Kidney tubule cell (primary cell): ENCODE results near the gene ERFE.
A peak's percentile ranks its signal among the peaks of the same experiment; 100 is the strongest.

Source experiments
- DNase-seq: peaks from one replicate; pipeline ENCODE4 v3.0.0-alpha.2; 2018; ENCODE audit warnings: low spot score

ERFE gene

GRCh38 chr2:238140040-238140439, 18.7 kb upstream of the ERFE start:
- no peak for DNase-seq

DNA sequence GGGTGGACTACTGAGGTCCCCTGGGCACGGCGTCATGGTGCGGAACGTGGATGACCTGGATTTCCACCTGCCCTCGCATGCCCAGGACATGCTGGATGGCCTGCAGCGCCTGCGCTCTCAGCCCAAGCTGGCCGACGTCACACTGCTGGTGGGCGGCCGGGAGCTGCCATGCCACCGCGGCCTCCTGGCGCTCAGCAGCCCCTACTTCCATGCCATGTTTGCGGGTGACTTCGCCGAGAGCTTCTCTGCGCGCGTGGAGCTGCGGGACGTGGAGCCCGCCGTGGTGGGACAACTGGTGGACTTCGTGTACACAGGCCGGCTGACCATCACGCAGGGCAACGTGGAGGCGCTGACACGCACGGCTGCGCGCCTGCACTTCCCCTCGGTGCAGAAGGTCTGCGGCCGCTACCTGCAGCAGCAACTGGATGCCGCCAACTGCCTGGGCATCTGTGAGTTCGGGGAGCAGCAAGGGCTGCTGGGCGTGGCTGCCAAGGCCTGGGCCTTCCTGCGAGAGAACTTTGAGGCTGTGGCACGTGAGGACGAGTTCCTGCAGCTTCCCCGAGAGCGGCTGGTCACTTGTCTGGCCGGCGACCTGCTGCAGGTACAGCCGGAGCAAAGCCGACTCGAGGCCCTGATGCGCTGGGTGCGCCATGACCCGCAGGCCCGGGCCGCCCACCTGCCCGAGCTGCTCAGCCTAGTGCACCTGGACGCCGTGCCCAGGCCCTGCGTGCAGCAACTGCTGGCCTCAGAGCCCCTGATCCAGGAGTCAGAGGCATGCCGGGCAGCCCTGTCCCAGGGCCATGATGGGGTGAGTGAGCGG, 17.8 kb upstream of the ERFE start:
- DNase-seq, result no peak

- peak; percentile 89 for DNase-seq
Observed at GRCh38 chr2:238141541-238142318, 17.0 kb upstream of the ERFE start.

- peak; percentile 33 for DNase-seq
Observed at GRCh38 chr2:238142382-238143205, 16.2 kb upstream of the ERFE start.

DNA sequence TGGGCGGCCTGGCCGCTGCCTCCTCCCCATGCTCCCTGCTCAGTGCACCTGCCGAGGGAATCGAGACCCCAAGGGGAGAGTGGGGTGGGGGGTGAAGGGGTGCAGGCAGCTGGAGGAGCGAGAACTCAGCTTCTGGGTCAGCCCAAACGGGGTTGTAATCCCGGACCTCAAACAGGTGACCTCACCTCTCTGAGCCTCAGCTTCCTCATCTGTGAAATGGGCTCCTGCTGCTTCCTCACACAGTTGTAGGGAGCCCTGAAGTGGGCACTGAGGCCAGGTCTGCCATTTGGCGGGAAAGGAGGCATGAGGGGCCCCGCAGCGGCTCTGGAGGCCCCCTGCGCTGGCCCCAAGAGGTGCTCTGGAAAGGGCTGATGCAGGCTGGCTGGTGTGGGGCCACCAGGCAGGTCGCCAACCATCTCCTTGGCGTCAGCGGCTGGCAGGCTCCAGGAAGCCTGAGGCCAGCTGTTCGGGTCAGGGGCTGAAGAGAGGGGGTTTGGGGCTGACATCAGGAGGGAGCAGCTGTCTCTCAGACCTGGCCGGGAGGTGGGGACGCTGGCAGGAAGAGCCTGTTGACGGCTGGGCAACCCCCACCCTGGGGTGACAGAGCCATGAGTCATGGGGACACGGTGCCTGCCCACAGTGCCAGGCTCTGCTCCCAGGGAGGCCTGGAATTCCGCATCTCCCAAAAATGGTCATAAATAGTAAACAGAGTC, 15.4 kb upstream of the ERFE start:
- peak; percentile 95 for DNase-seq

DNA sequence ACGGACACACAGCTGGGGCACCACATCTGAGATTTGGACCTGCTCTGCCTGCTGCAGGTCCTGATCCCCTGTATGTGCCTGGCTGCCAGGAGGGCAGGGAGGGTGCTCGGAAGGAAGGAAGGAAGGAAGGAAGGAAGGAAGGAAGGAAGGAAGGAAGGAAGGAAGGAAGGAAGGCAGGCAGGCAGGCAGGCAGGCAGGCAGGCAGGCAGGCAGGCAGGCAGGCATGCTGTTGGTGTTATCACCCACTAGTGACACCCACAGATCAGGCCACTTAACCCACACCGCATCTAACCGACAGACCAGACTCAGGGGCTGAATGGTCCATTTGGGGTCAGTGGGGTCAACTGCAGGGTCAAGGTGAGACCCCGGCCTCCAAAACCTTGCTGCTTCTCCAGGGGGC, 14.5 kb upstream of the ERFE start:
- no peak for DNase-seq

DNA sequence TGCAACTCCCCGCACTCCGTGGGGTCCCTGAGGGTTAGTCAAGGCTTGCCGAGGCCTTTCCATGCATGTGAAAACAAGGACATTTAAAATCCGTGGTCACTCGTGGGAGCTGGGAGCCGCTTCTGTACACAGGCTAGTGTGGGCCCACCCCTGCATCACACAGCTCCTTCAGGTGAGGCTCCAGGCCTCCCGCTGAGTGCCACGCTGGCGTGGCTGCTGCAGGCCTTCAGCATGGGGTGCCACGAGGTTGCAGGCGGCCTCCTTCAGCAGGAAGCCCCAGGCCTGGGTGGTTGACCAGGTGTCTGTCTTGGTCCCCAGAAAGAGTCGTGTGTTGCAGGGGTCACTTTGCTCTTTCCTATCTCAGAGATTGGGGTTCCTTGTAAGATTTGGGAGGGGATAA, 13.7 kb upstream of the ERFE start:
- DNase-seq, result no peak

GRCh38 chr2:238145851-238146250, 12.9 kb upstream of the ERFE start:
- peak; percentile 70 for DNase-seq

GRCh38 chr2:238146884-238147544, 11.8 kb upstream of the ERFE start:
- peak; percentile 47 for DNase-seq

GRCh38 chr2:238148981-238149380, 9.8 kb upstream of the ERFE start:
- no peak for DNase-seq

DNA sequence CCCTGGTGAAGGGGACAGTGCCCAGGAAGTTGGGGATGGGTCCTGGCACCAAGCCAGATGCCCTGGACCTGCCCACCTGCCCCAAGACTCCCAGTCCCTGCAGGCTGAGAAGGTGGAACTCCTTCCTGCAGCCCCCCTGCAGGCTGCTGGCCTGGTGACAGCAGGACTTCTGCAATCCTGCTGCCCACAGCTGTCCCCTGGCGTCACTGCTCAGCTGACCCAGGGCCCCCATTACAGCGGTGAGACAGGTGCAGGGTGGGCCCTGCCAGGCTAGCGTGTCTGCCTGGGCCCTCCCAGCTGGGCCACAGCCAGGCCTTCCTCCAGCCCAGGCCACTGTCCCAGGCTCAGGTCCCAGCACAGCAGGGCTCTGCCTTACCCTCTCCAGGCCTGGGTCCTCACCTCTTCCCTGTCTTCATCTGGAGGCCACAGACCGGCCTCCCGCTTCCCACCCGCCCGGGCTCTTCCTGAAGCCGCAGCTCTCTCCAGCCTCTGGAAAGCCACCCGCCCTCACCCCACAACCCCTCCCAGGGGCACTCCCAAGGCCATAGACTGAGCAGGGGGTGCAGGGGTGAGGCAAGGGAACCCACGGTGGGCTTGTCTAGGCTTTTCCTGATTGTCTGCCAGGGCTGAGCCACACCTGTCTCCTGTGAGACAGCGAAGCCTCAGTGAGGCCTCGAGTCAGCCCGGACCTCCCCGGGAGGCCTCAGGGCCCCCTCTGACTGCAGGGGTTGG, 8.8 kb upstream of the ERFE start:
- DNase-seq, result no peak

GRCh38 chr2:238150686-238151085, 8.1 kb upstream of the ERFE start:
- DNase-seq, result no peak

- DNase-seq, result no peak
Observed at GRCh38 chr2:238151205-238151604, 7.6 kb upstream of the ERFE start.

GRCh38 chr2:238151628-238152235, 7.0 kb upstream of the ERFE start:
- DNase-seq, result no peak

DNA sequence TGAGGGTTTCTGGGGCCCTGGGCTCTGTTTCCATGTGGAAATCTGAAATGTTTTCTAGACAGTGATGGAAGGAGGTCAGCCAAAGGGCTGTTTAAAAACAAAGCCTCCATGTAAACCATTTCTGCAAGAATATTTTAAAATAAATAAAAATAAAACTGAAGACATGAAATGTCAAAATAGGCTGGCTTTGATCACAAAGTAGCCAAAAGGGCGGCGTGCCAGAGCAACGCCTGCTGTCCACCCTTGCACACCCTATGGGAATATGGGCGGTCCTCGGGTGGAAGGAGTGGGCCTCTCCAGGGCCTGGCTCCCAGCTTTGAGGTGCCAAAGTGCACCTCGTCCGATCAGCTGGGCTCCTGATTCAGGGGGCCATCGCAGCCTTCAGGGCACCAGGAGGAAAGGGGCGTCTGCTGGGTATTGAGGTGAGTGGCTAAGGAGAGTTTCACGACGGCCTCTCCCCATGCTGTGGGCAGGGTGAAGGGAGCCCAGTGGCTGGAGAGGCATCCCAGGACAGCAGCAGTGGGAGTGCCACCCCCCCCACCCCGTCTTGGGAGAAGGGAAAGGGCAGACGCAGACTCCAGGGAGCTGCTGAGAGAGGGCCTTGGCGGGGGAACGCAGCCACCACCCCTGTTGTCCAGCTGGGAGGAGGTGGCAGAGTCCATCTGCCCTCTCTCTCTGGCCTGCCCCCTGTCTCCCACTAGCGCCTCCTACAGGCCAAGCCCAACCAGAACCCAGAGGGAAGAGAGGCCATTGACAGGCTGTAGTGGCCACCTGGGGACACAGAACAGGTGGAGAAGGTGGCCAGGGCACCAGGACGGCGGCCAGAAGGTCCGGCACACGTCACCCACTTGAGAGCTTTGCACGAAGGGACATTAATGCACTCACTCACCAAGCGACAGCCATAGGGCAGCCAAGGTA, 5.7 kb upstream of the ERFE start:
- no peak for DNase-seq

GRCh38 chr2:238154570-238154969, 4.2 kb upstream of the ERFE start:
- no peak for DNase-seq

GRCh38 chr2:238155051-238155760, 3.6 kb upstream of the ERFE start:
- peak; percentile 98 for DNase-seq
